Measurements from ENCODE around the gene SLC5A9.

- TF ChIP-seq, protein P1, sequence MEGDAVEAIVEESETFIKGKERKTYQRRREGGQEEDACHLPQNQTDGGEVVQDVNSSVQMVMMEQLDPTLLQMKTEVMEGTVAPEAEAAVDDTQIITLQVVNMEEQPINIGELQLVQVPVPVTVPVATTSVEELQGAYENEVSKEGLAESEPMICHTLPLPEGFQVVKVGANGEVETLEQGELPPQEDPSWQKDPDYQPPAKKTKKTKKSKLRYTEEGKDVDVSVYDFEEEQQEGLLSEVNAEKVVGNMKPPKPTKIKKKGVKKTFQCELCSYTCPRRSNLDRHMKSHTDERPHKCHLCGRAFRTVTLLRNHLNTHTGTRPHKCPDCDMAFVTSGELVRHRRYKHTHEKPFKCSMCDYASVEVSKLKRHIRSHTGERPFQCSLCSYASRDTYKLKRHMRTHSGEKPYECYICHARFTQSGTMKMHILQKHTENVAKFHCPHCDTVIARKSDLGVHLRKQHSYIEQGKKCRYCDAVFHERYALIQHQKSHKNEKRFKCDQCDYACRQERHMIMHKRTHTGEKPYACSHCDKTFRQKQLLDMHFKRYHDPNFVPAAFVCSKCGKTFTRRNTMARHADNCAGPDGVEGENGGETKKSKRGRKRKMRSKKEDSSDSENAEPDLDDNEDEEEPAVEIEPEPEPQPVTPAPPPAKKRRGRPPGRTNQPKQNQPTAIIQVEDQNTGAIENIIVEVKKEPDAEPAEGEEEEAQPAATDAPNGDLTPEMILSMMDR (IDR thresholded peaks at IDR 0.05; ENCODE audit: poor library complexity), result no peak
- TF ChIP-seq EZH2 (IDR thresholded peaks at IDR 0.05; ENCODE audit: borderline replicate concordance), result no peak
Measured at GRCh38 chr1:48291421-48291820, 68.9 kb downstream of the SLC5A9 start.

All from hepatocyte (in vitro differentiated cells).